Ascending aorta (tissue), 2 donors: Measurements from ENCODE around the gene TEX35. TPM values are rescaled to one million over a fixed set of nuclear protein-coding genes. Genes with fewer than 3 reads are reported as not detected.

Experiments
- DNase-seq, 2 donors: peaks; one replicate each; pipeline ENCODE4 v3.0.0-alpha.2; 2019; ENCODE audit warnings: low spot score in 2 of 2
- H3K27ac ChIP-seq, 2 donors: fragments of 200-600 bp; sonication (generic); one replicate each; pipeline ENCODE4 v1.5.1; 2016 to 2017; ENCODE audit warnings: mild to moderate bottlenecking in 1 of 2
- H3K27me3 ChIP-seq: fragments of 200-600 bp; sonication (generic); one replicate; pipeline ENCODE4 v1.5.1; 2017
- H3K36me3 ChIP-seq, 2 donors: fragments of 200-600 bp; sonication (generic); one replicate each; pipeline ENCODE4 v1.5.1; 2016
- H3K4me1 ChIP-seq, 2 donors: fragments of 200-600 bp; sonication (generic); one replicate each; pipeline ENCODE4 v1.5.1; 2016 to 2017; ENCODE audit warnings: mild to moderate bottlenecking in 1 of 2
- H3K4me3 ChIP-seq, 2 donors: fragments of 200-600 bp; sonication (generic); one replicate each; pipeline ENCODE4 v1.5.1; 2016 to 2017; ENCODE audit warnings: mild to moderate bottlenecking in 1 of 2
- H3K9me3 ChIP-seq, 2 donors: fragments of 200-600 bp; sonication (generic); one replicate each; pipeline ENCODE4 v1.5.1; 2016
- intact Hi-C: fragments of 100-400 bp; cut with DNase I; formaldehyde crosslinking; loops from one replicate; pipeline ENCODE4 v1.15.1; 2023
- total RNA-seq: library from RNA; depleted of rRNA; stranded (reverse); fragments of >200 nt; gene quantifications from one replicate; pipeline ENCODE4 v1.1.0, GENCODE V29; 2016
- TF ChIP-seq, protein P1 (sequence below), 3 experiments: fragments of 200-600 bp in 2 of 3; fragments of 450-650 bp in 1 of 3; sonication (generic) in 2 of 3; IDR thresholded peaks; one replicate each; pipeline ENCODE4 v1.5.1; 2016 to 2019; ENCODE audit warnings: antibody characterized with exemption in 3 of 3, mild to moderate bottlenecking in 1 of 3, moderate library complexity in 1 of 3

TEX35 gene
- total RNA-seq, 1 donor from 2014 or later = not detected

DNA sequence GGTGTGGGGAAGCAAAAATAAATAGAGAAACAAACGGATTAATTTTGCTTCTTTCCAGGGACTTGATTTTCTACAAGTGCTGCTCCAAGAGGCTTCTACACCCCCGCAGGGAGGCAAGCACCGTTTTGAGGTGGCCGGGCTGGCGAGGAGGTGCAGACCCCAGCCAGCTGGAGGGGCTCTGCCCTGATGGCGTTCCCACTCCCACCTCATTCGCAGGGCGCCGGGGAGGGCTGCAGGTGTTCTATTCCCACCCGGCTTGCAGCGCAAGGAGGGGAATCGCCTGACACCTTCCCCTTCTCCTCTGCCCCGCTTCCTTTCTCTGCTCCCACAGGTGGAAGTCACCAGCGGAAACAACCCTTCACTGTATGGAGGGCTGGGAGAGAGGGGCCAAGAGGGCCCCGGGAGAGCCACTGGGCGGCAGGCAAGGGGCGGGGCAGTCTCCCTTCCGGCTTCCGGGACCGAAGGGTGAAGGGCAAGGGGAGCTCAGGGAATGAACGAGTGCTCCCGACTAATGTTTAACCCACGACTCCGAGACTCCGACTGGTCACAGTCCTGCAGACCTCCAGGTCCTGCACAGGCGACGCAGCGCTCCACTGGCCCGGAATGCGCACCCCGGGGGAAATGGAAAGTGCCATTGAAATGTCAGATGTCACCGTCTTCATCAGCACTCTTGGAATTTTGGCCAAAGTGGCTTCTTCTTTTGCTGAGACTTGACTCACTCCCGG lies 29.1 kb downstream of the TEX35 start:
- Histone ChIP-seq H3K9me3 (no peaks in the 10 kb centered on the region), H3K27me3 (no peaks in the 10 kb centered on the region), H3K4me3 (peak overlapping the region; percentile 92 to 96), H3K36me3 (peaks cover 0 to 4% of the 10 kb centered on the region in 2 donors), H3K27ac (peak overlapping the region; percentile 69 to 72), H3K4me1 (peaks cover 0 to 6% of the 10 kb centered on the region in 2 donors)
- TF ChIP-seq, protein P1, sequence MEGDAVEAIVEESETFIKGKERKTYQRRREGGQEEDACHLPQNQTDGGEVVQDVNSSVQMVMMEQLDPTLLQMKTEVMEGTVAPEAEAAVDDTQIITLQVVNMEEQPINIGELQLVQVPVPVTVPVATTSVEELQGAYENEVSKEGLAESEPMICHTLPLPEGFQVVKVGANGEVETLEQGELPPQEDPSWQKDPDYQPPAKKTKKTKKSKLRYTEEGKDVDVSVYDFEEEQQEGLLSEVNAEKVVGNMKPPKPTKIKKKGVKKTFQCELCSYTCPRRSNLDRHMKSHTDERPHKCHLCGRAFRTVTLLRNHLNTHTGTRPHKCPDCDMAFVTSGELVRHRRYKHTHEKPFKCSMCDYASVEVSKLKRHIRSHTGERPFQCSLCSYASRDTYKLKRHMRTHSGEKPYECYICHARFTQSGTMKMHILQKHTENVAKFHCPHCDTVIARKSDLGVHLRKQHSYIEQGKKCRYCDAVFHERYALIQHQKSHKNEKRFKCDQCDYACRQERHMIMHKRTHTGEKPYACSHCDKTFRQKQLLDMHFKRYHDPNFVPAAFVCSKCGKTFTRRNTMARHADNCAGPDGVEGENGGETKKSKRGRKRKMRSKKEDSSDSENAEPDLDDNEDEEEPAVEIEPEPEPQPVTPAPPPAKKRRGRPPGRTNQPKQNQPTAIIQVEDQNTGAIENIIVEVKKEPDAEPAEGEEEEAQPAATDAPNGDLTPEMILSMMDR (IDR thresholded peaks at IDR 0.05) = no peak
- intact Hi-C loops = loop anchor here (1.0 to 5.0 kb wide), 2 partner anchors 211 to 460 kb away; no protein-coding TSS in a partner anchor
- peak in 1 of 2 donors; percentile 69 for DNase-seq

DNA sequence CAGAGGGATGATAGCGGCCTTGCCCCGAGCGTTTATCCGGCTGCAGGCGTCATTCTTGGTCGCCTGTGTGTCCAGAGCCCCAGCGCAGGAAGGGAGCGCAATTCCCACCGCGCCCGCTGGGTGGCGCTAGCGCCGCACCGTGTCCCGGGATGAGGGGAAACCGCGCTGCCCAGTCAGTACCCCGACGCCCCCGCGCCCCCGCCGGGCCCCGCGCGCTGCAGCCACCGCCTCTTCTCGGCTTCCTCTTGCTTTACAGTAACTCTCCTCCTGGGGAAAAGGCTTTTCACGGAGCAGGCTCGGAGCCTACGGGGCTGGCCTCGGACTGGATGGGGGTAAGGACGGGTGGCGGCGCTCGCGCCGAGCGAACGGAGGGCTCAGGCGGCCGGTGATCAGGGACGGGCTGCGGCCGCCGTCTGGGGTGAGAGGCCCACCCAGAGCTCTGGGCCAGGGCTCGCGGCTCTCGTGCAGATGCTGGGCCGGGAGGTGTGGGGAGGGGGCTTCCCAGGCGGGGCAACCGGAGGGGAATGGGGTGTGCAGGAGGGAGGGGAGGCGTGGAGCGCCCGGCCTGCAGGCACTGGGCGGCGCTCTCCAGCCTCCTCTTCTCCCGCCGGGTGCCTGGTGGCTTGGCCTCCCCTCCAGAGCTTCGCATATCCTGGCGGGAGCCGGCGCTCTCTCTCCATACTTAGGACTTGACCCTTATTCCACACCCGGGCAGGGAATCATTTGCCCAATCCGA lies 29.8 kb downstream of the TEX35 start:
- intact Hi-C loops = loop anchor here (1.0 to 5.0 kb wide), 2 partner anchors 211 to 460 kb away; no protein-coding TSS in a partner anchor
- Histone ChIP-seq H3K27ac (peak overlapping the region; percentile 69 to 72), H3K27me3 (no peaks in the 10 kb centered on the region), H3K9me3 (no peaks in the 10 kb centered on the region), H3K4me1 (peaks cover 0 to 6% of the 10 kb centered on the region in 2 donors), H3K36me3 (peaks cover 0 to 4% of the 10 kb centered on the region in 2 donors), H3K4me3 (peak overlapping the region; percentile 92 to 96)
- TF ChIP-seq, protein P1 (IDR thresholded peaks at IDR 0.05) = peak; percentile 90 to 99 (median 98)
- peak; percentile 39 to 95 for DNase-seq

DNA sequence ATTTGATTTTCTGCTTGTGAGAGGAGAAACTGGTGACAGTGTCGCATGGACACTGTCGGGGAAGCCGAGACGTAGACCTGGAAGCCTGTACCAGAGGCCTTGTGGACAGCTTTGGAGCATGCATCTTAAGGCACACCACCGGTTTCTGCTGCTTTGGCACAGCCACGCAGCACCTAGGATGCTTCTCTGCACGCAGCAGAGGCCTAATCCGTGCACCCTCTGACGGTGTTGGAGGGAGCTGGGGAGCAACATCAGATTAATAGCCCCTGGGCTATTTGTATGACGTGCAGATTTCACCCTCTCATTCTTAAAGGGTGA lies 30.3 kb downstream of the TEX35 start:
- intact Hi-C loops = loop anchor here (5.0 kb wide), 1 partner anchor 459 kb away; no protein-coding TSS in a partner anchor
- Histone ChIP-seq H3K27me3 (no peaks in the 10 kb centered on the region), H3K36me3 (peaks cover 0 to 9% of the 10 kb centered on the region in 2 donors), H3K27ac (peak overlapping the region in 1 of 2 donors; percentile 69), H3K4me1 (peaks cover 0 to 6% of the 10 kb centered on the region in 2 donors), H3K9me3 (no peaks in the 10 kb centered on the region), H3K4me3 (peak overlapping the region; percentile 92 to 96)
- TF ChIP-seq, protein P1 (IDR thresholded peaks at IDR 0.05) = no peak
- no peak for DNase-seq

DNA sequence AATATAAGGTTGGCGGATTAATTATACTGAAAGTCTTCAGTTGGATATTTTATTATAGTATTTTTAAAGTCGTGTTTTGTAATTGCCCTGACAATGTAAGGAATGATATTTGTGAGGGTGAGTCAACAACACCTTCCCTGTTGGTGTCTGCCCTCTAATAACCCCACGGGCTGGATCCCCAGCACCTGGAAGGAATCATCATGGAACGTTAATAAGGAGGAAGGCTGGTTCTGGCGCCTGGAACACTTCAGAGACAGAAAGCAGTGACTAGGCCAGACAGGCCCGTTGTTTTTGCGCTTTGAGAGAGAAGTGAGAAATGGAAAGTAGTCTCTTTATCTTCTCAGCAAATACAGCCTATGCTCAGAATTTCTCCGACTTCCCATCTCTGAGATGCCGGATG lies 31.6 kb downstream of the TEX35 start:
- no peak for DNase-seq
- no peak overlapping the region for H3K27ac ChIP-seq
- TF ChIP-seq, protein P1 (IDR thresholded peaks at IDR 0.05) = no peak
- H3K4me3 ChIP-seq = no peak overlapping the region
- intact Hi-C loops = loop anchor here (5.0 kb wide), 1 partner anchor 458 kb away; no protein-coding TSS in a partner anchor
- H3K27me3 ChIP-seq = no peaks in the 10 kb centered on the region
- H3K4me1 ChIP-seq = peaks cover 0 to 6% of the 10 kb centered on the region in 2 donors
- peaks cover 0 to 9% of the 10 kb centered on the region in 2 donors for H3K36me3 ChIP-seq
- no peaks in the 10 kb centered on the region for H3K9me3 ChIP-seq

DNA sequence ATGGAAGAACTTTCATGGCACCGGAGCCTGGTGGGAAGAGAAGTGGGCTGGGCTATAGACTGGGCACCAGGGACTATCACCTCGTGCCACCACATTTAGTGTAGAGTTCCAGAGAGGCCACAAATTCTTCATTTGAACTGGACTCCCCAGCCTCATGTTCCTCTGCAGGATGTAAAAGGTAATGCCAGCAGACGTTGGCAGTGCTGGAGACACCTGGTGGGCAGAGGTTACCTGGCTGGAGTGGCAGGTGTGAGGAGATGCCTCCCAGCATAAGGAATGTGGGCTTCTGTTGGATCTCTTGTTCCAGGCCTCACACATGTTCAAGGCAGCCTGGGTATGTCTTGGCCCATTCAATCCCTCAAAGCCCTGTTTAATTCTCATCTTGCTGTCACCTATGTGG lies 35.2 kb downstream of the TEX35 start:
- DNase-seq = no peak
- H3K27ac ChIP-seq = no peak overlapping the region
- peaks cover 0 to 2% of the 10 kb centered on the region in 2 donors for H3K4me1 ChIP-seq
- H3K36me3 ChIP-seq = peaks cover 0 to 9% of the 10 kb centered on the region in 2 donors
- H3K9me3 ChIP-seq = no peaks in the 10 kb centered on the region
- no peaks in the 10 kb centered on the region for H3K27me3 ChIP-seq
- H3K4me3 ChIP-seq = no peak overlapping the region
- intact Hi-C loops = no loop called here
- TF ChIP-seq, protein P1 (IDR thresholded peaks at IDR 0.05) = no peak
